22Rv1 (cell line): ENCODE measurements around the gene FHOD3.

ENCODE experiments used
- CTCF ChIP-seq: fragments of 450-650 bp; IDR thresholded peaks from 2 replicates; pipeline ENCODE4 v1.5.1; 2017; ENCODE audit warnings: mild to moderate bottlenecking
- ZFX ChIP-seq: fragments of 450-650 bp; IDR thresholded peaks from 2 replicates; pipeline ENCODE4 v1.6.1; 2017; ENCODE audit warnings: antibody characterized with exemption, borderline replicate concordance

GRCh38 chr18:36513556-36513955, 216.0 kb downstream of the FHOD3 start:
- no peak for TF ChIP-seq CTCF
- no peak for TF ChIP-seq ZFX
